A549 treated with CpdA at 1 μM for 4 hours (cell line): ENCODE measurements around the gene MYLK3. TPM values are rescaled to one million over a fixed set of nuclear protein-coding genes. Genes with fewer than 3 reads are reported as not detected.

ENCODE experiments used
- total RNA-seq: library from RNA; stranded (reverse); fragments of 200-300 nt; extraction: Qiagen RNA extraction; gene quantifications from 5 replicates; pipeline ENCODE4 v1.2.3, GENCODE V29; 2022; ENCODE audit warnings: low read depth

The MYLK3 gene
- total RNA-seq, result 0.02 to 0.06 TPM (median 0.05 TPM) in 4 of 5 replicates, not detected in the other

GRCh38 chr16:46747777-46748651 is at the start of gene MYLK3:
Gene MYLK3 (minus strand): TSS chr16:46748344. CDS start chr16:46748193, 151 bp downstream.

DNA sequence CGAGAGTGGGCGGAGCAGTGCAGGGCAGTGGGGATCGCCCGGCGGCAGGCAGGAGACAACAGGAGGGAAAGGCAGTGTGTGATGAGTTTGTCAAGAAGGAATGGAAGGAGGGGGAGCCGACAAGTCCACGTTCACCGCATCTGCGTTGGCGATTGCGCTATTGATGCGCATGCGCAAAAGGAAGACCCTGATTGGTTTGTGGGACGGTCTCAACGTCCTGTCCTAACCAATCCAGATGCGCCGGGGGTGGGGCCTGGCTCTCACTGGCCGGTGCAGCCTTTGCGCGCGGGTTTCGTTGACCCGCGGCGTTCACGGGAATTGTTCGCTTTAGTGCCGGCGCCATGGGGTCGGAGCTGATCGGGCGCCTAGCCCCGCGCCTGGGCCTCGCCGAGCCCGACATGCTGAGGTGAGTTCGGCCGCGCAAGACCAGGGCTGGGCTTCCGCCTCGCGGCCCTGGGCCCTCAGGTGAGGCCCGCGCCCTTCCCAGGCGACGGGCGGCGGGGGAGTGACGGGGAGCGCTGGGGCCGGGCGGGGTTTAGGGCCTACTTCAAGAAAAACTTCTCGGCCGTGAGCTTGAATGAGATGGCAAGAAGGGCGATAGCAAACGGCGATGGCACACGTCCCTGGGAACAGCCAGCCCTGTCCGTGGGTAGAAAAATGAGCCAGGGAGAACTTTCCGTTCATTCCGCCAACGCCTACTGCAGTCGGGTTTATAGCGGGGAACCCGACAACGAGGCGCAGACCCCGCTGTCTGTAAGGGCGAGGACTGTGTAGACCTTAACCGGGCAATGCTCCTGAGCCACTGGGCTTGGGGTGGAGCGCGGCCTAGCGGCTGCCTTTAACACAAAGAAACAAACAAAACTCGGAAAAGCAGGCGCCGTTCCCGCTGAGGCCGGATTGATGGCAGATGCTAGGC is 58.5 kb downstream of the MYLK3 start, which contains the start of gene ORC6:
TSS of gene ORC6 (plus strand) at position 295 of the 916 bp plus-strand sequence. CDS start at position 342, 47 bp downstream.

DNA sequence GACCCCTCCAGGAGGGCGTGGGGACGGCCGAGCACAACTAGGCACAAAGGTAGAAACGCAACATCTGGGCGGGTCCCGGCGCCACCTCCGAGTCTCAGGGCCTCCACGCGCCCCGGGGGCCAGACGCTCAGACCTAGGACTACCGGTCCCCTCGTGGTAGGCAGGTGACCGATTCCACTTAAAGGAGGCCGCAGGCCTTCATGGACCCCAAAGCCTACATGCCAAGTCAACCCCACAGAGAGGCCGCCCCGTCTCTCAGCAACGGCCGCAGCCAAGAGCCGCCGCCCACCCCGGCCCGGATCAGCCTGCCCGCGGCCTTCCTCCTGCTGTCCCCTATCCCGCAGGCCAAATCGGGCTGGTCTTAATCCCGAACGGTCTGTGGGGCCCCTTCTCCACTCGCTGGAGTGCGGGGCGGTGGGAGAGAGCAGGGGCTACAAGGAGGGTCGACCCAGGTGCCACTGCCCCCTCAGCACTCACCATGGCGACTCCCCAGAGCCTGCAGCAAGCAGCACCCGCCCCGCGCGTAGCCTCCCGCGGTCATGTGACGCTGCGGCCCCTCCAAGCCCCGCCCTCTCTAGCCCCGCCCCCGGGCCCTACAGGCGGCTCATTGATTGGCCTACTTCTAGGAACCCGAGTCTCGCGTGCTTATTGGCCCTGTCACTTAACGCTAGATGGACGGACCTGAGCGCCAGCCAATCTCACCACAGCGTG is 59.3 kb downstream of the MYLK3 start, which contains the start of gene VPS35:
TSS of gene VPS35 (minus strand) at position 525 of the 711 bp plus-strand sequence. CDS start at position 480, 45 bp downstream.

Other genes starting within 250 kb of the MYLK3 start
- gene SHCBP1, start 127.0 kb downstream of the MYLK3 start, total RNA-seq, result 33.8 to 43.0 TPM (median 37.2 TPM) in 5 replicates
- 77.8 to 99.7 TPM (median 80.0 TPM) in 5 replicates for gene VPS35, start 59.2 kb downstream of the MYLK3 start, total RNA-seq
- gene ORC6, start 58.7 kb downstream of the MYLK3 start, total RNA-seq, result 44.1 to 57.6 TPM (median 45.5 TPM) in 5 replicates
- 5.7 to 9.4 TPM (median 6.4 TPM) in 5 replicates for gene C16orf87, start 82.8 kb upstream of the MYLK3 start, total RNA-seq
- gene GPT2, start 136.0 kb upstream of the MYLK3 start, total RNA-seq, result 10.6 to 13.8 TPM (median 12.5 TPM) in 5 replicates
- gene DNAJA2, start 225.3 kb upstream of the MYLK3 start, total RNA-seq, result 73.3 to 84.3 TPM (median 77.0 TPM) in 5 replicates